IMR-90 (cell line): Measurements from ENCODE around the gene ANKRD13A. TPM values are rescaled to one million over a fixed set of nuclear protein-coding genes. Genes with fewer than 3 reads are reported as not detected.

Source experiments
- ATAC-seq: fragments of 200-7000 bp; cut with Tn5 transposase; 2 replicates; pipeline ENCODE4 v1.9.1; 2020; ENCODE audit warnings: low read depth, mild to moderate bottlenecking, moderate library complexity
- BruUV-seq: library from RNA; stranded (reverse); fragments of 400-500 nt; replicated peaks from 2 replicates; lab custom pipeline; 2021; lab: Mats Ljungman, UMichigan
- CTCF ChIA-PET: fragments of 300-600 bp; formaldehyde crosslinking; extraction: SDS; loops from one replicate; lab custom pipeline; 2021; ENCODE audit warnings: antibody characterized with exemption; lab: Yijun Ruan, JAX
- POLR2A ChIA-PET: fragments of 300-600 bp; sonication (Branson Sonifier 250); formaldehyde crosslinking; loops from one replicate; lab custom pipeline; 2022; ENCODE audit warnings: antibody characterized with exemption; ENCODE audit not compliant: unreplicated experiment; lab: Charles Lee
- DNase-seq: peaks from one replicate; pipeline ENCODE4 v3.0.0; 2013
- H2AFZ ChIP-seq: replicated peaks from 2 replicates; pipeline ENCODE3; 2013; ENCODE audit warnings: low read length, mild to moderate bottlenecking; ENCODE audit not compliant: poor library complexity
- H2AK5ac ChIP-seq: 2 replicates; pipeline ENCODE4 v1.6.1; 2013; ENCODE audit warnings: low read depth, low read length, inconsistent platforms
- H2AK9ac ChIP-seq: replicated peaks from 2 replicates; pipeline ENCODE3; 2013; ENCODE audit warnings: mild to moderate bottlenecking, low read depth, low read length, moderate library complexity; ENCODE audit not compliant: poor library complexity
- H2BK120ac ChIP-seq: 2 replicates; pipeline ENCODE4 v1.6.1; 2013; ENCODE audit warnings: low read depth, low read length, inconsistent platforms
- H2BK15ac ChIP-seq: 3 replicates; pipeline ENCODE4 v1.6.1; 2013; ENCODE audit warnings: low read depth, low read length, inconsistent platforms
- H2BK20ac ChIP-seq: 2 replicates; pipeline ENCODE4 v1.6.1; 2013; ENCODE audit warnings: low read depth, mild to moderate bottlenecking, inconsistent platforms, low read length, moderate library complexity
- H2BK5ac ChIP-seq: 2 replicates; pipeline ENCODE4 v1.6.1; 2013; ENCODE audit warnings: mild to moderate bottlenecking, low read depth, low read length, inconsistent platforms; ENCODE audit not compliant: poor library complexity, severe bottlenecking
- H3K14ac ChIP-seq: replicated peaks from 2 replicates; pipeline ENCODE4 v1.6.1; 2013; ENCODE audit warnings: low read depth, low read length, inconsistent platforms
- H3K18ac ChIP-seq: 2 replicates; pipeline ENCODE4 v1.6.1; 2013; ENCODE audit warnings: low read depth, low read length, control low read depth
- H3K23ac ChIP-seq: 2 replicates; pipeline ENCODE4 v1.6.1; 2013; ENCODE audit warnings: low read depth, low read length, inconsistent platforms
- H3K27ac ChIP-seq: 2 replicates; pipeline ENCODE4 v1.5.1; 2013; ENCODE audit warnings: mild to moderate bottlenecking, control low read depth, low read length; ENCODE audit not compliant: insufficient read depth
- H3K27me3 ChIP-seq: 2 replicates; pipeline ENCODE4 v1.6.1; 2013; ENCODE audit warnings: low read length; ENCODE audit not compliant: control insufficient read depth, insufficient read depth
- H3K36me3 ChIP-seq: 2 replicates; pipeline ENCODE4 v1.6.1; 2013; ENCODE audit warnings: low read length, mixed read lengths; ENCODE audit not compliant: control insufficient read depth, insufficient read depth
- H3K4ac ChIP-seq: 2 replicates; pipeline ENCODE4 v1.6.1; 2013; ENCODE audit warnings: low read depth, low read length, inconsistent platforms
- H3K4me1 ChIP-seq: 2 replicates; pipeline ENCODE4 v1.6.1; 2013; ENCODE audit warnings: low read length, mixed read lengths; ENCODE audit not compliant: control insufficient read depth, insufficient read depth
- H3K4me2 ChIP-seq: 2 replicates; pipeline ENCODE4 v1.6.1; 2013; ENCODE audit warnings: low read depth, mild to moderate bottlenecking, control low read depth, low read length, moderate library complexity
- H3K4me3 ChIP-seq: 2 replicates; pipeline ENCODE4 v1.5.1; 2013; ENCODE audit warnings: low read depth, mild to moderate bottlenecking, control low read depth, low read length, moderate library complexity; ENCODE audit not compliant: insufficient read depth
- H3K56ac ChIP-seq: 2 replicates; pipeline ENCODE4 v1.6.1; 2013; ENCODE audit warnings: low read length, inconsistent platforms; ENCODE audit not compliant: insufficient read depth; ENCODE audit errors: extremely low read depth
- H3K79me1 ChIP-seq, 2 experiments: 2 replicates each; pipeline ENCODE4 v1.6.1; 2013; ENCODE audit warnings: low read length in 2 of 2, inconsistent platforms in 1 of 2, low read depth in 1 of 2
- H3K9ac ChIP-seq: 2 replicates; pipeline ENCODE4 v1.6.1; 2013; ENCODE audit warnings: low read depth, low read length, control low read depth
- H3K9me1 ChIP-seq: 2 replicates; pipeline ENCODE4 v1.6.1; 2013; ENCODE audit warnings: low read length, inconsistent platforms; ENCODE audit not compliant: insufficient read depth
- H3K9me3 ChIP-seq: 2 replicates; pipeline ENCODE4 v1.6.1; 2013; ENCODE audit warnings: low read length; ENCODE audit not compliant: control insufficient read depth, insufficient read depth
- H4K20me1 ChIP-seq: 2 replicates; pipeline ENCODE4 v1.6.1; 2013; ENCODE audit warnings: low read length, inconsistent platforms; ENCODE audit not compliant: insufficient read depth
- H4K5ac ChIP-seq: 2 replicates; pipeline ENCODE4 v1.6.1; 2013; ENCODE audit warnings: mild to moderate bottlenecking, low read depth, low read length, control low read depth
- H4K8ac ChIP-seq, 2 experiments: 2 replicates each; pipeline ENCODE4 v1.6.1; 2013; ENCODE audit warnings: low read depth in 2 of 2, low read length in 2 of 2, control low read depth in 1 of 2, inconsistent platforms in 1 of 2
- H4K91ac ChIP-seq: 2 replicates; pipeline ENCODE4 v1.6.1; 2013; ENCODE audit warnings: low read depth, low read length, inconsistent platforms; ENCODE audit not compliant: insufficient read depth
- BHLHE40 ChIP-seq: fragments of 150-350 bp; IDR thresholded peaks from 2 replicates; pipeline ENCODE4 v1.6.1; 2016; ENCODE audit warnings: mild to moderate bottlenecking, low read depth, low read length
- CHD1 ChIP-seq: IDR thresholded peaks from 2 replicates; pipeline ENCODE4 v1.6.1; 2012; ENCODE audit warnings: low read depth, low read length, improper control_type of control experiment
- ELK1 ChIP-seq: fragments of 150-350 bp; IDR thresholded peaks from 2 replicates; pipeline ENCODE4 v1.6.1; 2016; ENCODE audit warnings: low read depth, mild to moderate bottlenecking, low read length, moderate library complexity, borderline replicate concordance
- FOS ChIP-seq: fragments of 150-350 bp; IDR thresholded peaks from 2 replicates; pipeline ENCODE4 v1.6.1; 2016; ENCODE audit warnings: low read depth, low read length
- MAFK ChIP-seq: IDR thresholded peaks from 2 replicates; pipeline ENCODE4 v1.6.1; 2012; ENCODE audit warnings: low read depth, low read length, improper control_type of control experiment
- MAZ ChIP-seq: IDR thresholded peaks from 2 replicates; pipeline ENCODE4 v1.6.1; 2012; ENCODE audit warnings: low read depth, mild to moderate bottlenecking, low read length, improper control_type of control experiment, moderate library complexity, borderline replicate concordance
- MXI1 ChIP-seq: IDR thresholded peaks from 2 replicates; pipeline ENCODE4 v1.6.1; 2012; ENCODE audit warnings: low read depth, mild to moderate bottlenecking, low read length, moderate library complexity, borderline replicate concordance
- POLR2A ChIP-seq: IDR thresholded peaks from 2 replicates; pipeline ENCODE4 v1.6.1; 2012; ENCODE audit warnings: mild to moderate bottlenecking, low read depth, low read length
- RAD21 ChIP-seq: IDR thresholded peaks from 2 replicates; pipeline ENCODE4 v1.6.1; 2012; ENCODE audit warnings: low read length, improper control_type of control experiment
- RCOR1 ChIP-seq: IDR thresholded peaks from 2 replicates; pipeline ENCODE4 v1.6.1; 2012; ENCODE audit warnings: mild to moderate bottlenecking, low read length, improper control_type of control experiment; ENCODE audit not compliant: insufficient replicate concordance
- RFX5 ChIP-seq: IDR thresholded peaks from 2 replicates; pipeline ENCODE4 v1.8.0; 2012; ENCODE audit warnings: low read depth, mild to moderate bottlenecking, low read length, moderate library complexity
- SMC3 ChIP-seq: fragments of 150-350 bp; IDR thresholded peaks from 2 replicates; pipeline ENCODE4 v1.6.1; 2016; ENCODE audit warnings: low read depth, mild to moderate bottlenecking, antibody characterized with exemption, low read length, moderate library complexity
- WGBS, 2 experiments: methylation state at CpG; one replicate each; pipeline versions ENCODE4 v1.1.5 to v1.1.7; 2013; ENCODE audit warnings: missing lambda C conversion rate in 2 of 2; ENCODE audit not compliant: insufficient read length in 1 of 2; ENCODE audit errors: extremely low coverage in 2 of 2; 5-methylcytosine and 5-hydroxymethylcytosine counted together
- dilution Hi-C: fragments of 300-500 bp; cut with HindIII; formaldehyde crosslinking; loops from one replicate; pipeline ENCODE4 v1.14.3; 2018; ENCODE audit warnings: low sequenced_read_pairs; ENCODE audit not compliant: unreplicated experiment
- in situ Hi-C: fragments of 300-500 bp; cut with MboI; formaldehyde crosslinking; loops from 3 replicates; pipeline ENCODE4 v1.14.3; 2019; ENCODE audit warnings: low sequenced_read_pairs, inconsistent platforms, mixed read lengths
- intact Hi-C: fragments of 100-400 bp; cut with micrococcal nuclease; formaldehyde crosslinking; loops from 2 replicates; pipeline ENCODE4 v1.10.0; 2022
- polyA plus RNA-seq, 3 experiments: library from polyadenylated mRNA; depleted of rRNA; stranded (reverse); fragments of >200 nt; gene quantifications; 2 replicates each; pipeline ENCODE4 v1.2.3, GENCODE V29; 2012; ENCODE audit warnings: low replicate concordance in 1 of 3
- total RNA-seq: library from RNA; depleted of rRNA; stranded (reverse); fragments of >200 nt; gene quantifications from 2 replicates; pipeline ENCODE4 v1.2.3, GENCODE V29; 2012

The ANKRD13A gene
- total and polyA plus RNA-seq, 2 of the 4 experiments (the other 2 are of a cell fraction): 299 to 449 TPM

GRCh38 chr12:110047297-110047940 is 48.2 kb downstream of the ANKRD13A start (continued):
- no peak for TF ChIP-seq MAFK

GRCh38 chr12:110048242-110049027 is 49.2 kb downstream of the ANKRD13A start, which contains the start of gene C12orf76:
Gene C12orf76 (minus strand): TSS chr12:110048522. CDS start chr12:110048495, 27 bp downstream.
- H3K36me3 ChIP-seq: peaks cover 2% of the 10 kb centered on the region
- in situ Hi-C loops: no loop called here
- H4K5ac ChIP-seq: peak within 1 kb of the TSS; percentile 39
- BruUV-seq: no TSS peak
- H3K4me2 ChIP-seq: peak within 1 kb of the TSS; percentile 100
- WGBS, 2 experiments: 0 to 100% methylated on average over 1 to 16 of the region's 47 CpGs
- peak within 1 kb of the TSS; percentile 45 for H2AK5ac ChIP-seq
- 0 out of 2 replicates have a peak within 1 kb of the TSS, but pooled peaks have one; percentile 19 for H3K18ac ChIP-seq
- H3K79me1 ChIP-seq: peaks cover 13 to 30% of the 10 kb centered on the region in 2 experiments; a peak in 3 of 4 replicates
- ChIA-PET CTCF (interaction anchor here (0.5 to 0.6 kb wide), 2 partner anchors 18 to 158 kb away, joined by 3 read pairs; no protein-coding TSS in a partner anchor), POLR2A (no interaction called here)
- H3K56ac ChIP-seq: 0 out of 2 replicates have a peak within 1 kb of the TSS, but pooled peaks have one; percentile 45
- no peaks in the 10 kb centered on the region for H3K9me3 ChIP-seq
- peak within 1 kb of the TSS; percentile 66 for H3K27ac ChIP-seq
- DNase-seq (peak; percentile 96), ATAC-seq (peak; percentile 99)
- peaks cover 11% of the 10 kb centered on the region for H3K9me1 ChIP-seq
- H4K20me1 ChIP-seq: 0 out of 2 replicates have a peak, but pooled peaks cover 6% of the 10 kb centered on the region
- peak within 1 kb of the TSS; percentile 76 for H3K4ac ChIP-seq
- peak within 1 kb of the TSS; percentile 59 for H2AK9ac ChIP-seq
- H2BK5ac ChIP-seq: peak within 1 kb of the TSS; percentile 68
- H3K23ac ChIP-seq: peak within 1 kb of the TSS; percentile 43; the same call in 1 of the 2 replicates
- dilution Hi-C loops: no loop called here
- H3K9ac ChIP-seq: peak within 1 kb of the TSS; percentile 49
- peak within 1 kb of the TSS; percentile 73 for H3K4me3 ChIP-seq
- peak within 1 kb of the TSS; percentile 50 for H4K91ac ChIP-seq
- H3K4me1 ChIP-seq: peaks cover 5% of the 10 kb centered on the region; the same call in 1 of the 2 replicates
- peak within 1 kb of the TSS; percentile 0; the same call in 1 of the 3 replicates for H2BK15ac ChIP-seq
- peak within 1 kb of the TSS; percentile 25 to 99 for H4K8ac ChIP-seq
- H2BK20ac ChIP-seq: peak within 1 kb of the TSS; percentile 47; the same call in 1 of the 2 replicates
- H2AFZ ChIP-seq: peak within 1 kb of the TSS; percentile 97
- no peaks in the 10 kb centered on the region for H3K27me3 ChIP-seq
- peak within 1 kb of the TSS; percentile 75 for H3K14ac ChIP-seq
- peak within 1 kb of the TSS; percentile 57; the same call in 1 of the 2 replicates for H2BK120ac ChIP-seq
- intact Hi-C loops: loop anchor here (5.0 kb wide), 1 partner anchor 384 kb away; no protein-coding TSS in a partner anchor
- TF ChIP-seq POLR2A: 0 out of 2 replicates have a peak, but pooled peaks have one; percentile 21
- TF ChIP-seq RFX5: peak; percentile 22; the same call in 1 of the 2 replicates
- peak; percentile 86; the same call in 1 of the 2 replicates for TF ChIP-seq MXI1
- TF ChIP-seq BHLHE40: no peak
- TF ChIP-seq SMC3: no peak
- no peak for TF ChIP-seq RCOR1
- no peak for TF ChIP-seq MAFK
- TF ChIP-seq MAZ: no peak
- TF ChIP-seq ELK1: no peak
- TF ChIP-seq RAD21: no peak; the same call in 1 of the 2 replicates
- TF ChIP-seq CHD1: no peak
- no peak for TF ChIP-seq FOS
